Suprapubic skin (tissue), 4 donors: ENCODE results near the gene FREY1. TPM values are rescaled to one million over a fixed set of nuclear protein-coding genes. Genes with fewer than 3 reads are reported as not detected.

Source experiments
- DNase-seq, 2 donors: peaks; one replicate each; pipeline ENCODE4 v3.0.0-alpha.2; 2019; ENCODE audit warnings: low spot score in 2 of 2
- H3K27ac ChIP-seq: fragments of 200-600 bp; sonication (generic); one replicate; pipeline ENCODE4 v1.5.1; 2019
- H3K27me3 ChIP-seq: fragments of 200-600 bp; sonication (generic); one replicate; pipeline ENCODE4 v1.5.1; 2019
- H3K36me3 ChIP-seq: fragments of 200-600 bp; sonication (generic); one replicate; pipeline ENCODE4 v1.5.1; 2019
- H3K4me1 ChIP-seq: fragments of 200-600 bp; sonication (generic); one replicate; pipeline ENCODE4 v1.5.1; 2019
- H3K4me3 ChIP-seq: fragments of 200-600 bp; sonication (generic); one replicate; pipeline ENCODE4 v1.5.1; 2019; ENCODE audit warnings: mild to moderate bottlenecking
- H3K9me3 ChIP-seq: fragments of 200-600 bp; sonication (generic); one replicate; pipeline ENCODE4 v1.5.1; 2019
- EP300 ChIP-seq: sonication (generic); formaldehyde crosslinking; IDR thresholded peaks from one replicate; pipeline ENCODE4 v1.6.1; 2017; ENCODE audit warnings: antibody characterized with exemption
- POLR2A ChIP-seq, 2 donors: fragments of 450-650 bp; IDR thresholded peaks; one replicate each; pipeline ENCODE4 v1.6.1; 2017; ENCODE audit warnings: antibody characterized with exemption in 2 of 2, mild to moderate bottlenecking in 2 of 2, moderate library complexity in 2 of 2
- POLR2AphosphoS5 ChIP-seq, 3 donors: sonication (generic); formaldehyde crosslinking; IDR thresholded peaks; one replicate each; pipeline ENCODE4 v1.6.1; 2017; ENCODE audit warnings: antibody characterized with exemption in 3 of 3
- WGBS: methylation state at CpG from one replicate; pipeline ENCODE4 v1.1.5; 2018; 5-methylcytosine and 5-hydroxymethylcytosine counted together
- total RNA-seq, 4 donors: library from RNA; depleted of rRNA; stranded (reverse); fragments of >200 nt; gene quantifications; one replicate each; pipeline ENCODE4 v1.1.0, GENCODE V29; 2016
- TF ChIP-seq, protein P1 (sequence below), 2 donors: fragments of 200-600 bp in 1 of 2; fragments of 450-650 bp in 1 of 2; sonication (generic) in 1 of 2; IDR thresholded peaks; one replicate each; pipeline ENCODE4 v1.5.1; 2016 to 2019; ENCODE audit warnings: antibody characterized with exemption in 2 of 2, mild to moderate bottlenecking in 1 of 2, moderate library complexity in 1 of 2

The FREY1 gene
- total RNA-seq, 4 donors from 2014 or later: 1.7 to 3.7 (median 1.7) TPM; not detected in 1

- Histone ChIP-seq H3K36me3 (peaks cover 4% of the 10 kb centered on the region), H3K27ac (no peak overlapping the region), H3K4me3 (no peak overlapping the region), H3K4me1 (peaks cover 68% of the 10 kb centered on the region), H3K27me3 (no peaks in the 10 kb centered on the region), H3K9me3 (no peaks in the 10 kb centered on the region)
- 54% methylated on average over 12 of the region's 13 CpGs for WGBS
- TF ChIP-seq EP300 (no peak), POLR2A (IDR thresholded peaks at IDR 0.05) (no peak)
- DNase-seq: peak in 1 of 2 donors; percentile 54
Measured at GRCh38 chr11:45928535-45929215, 21.6 kb upstream of the FREY1 start.

- DNase-seq: peak in 1 of 2 donors; percentile 56
- no peaks in the 10 kb centered on the region for H3K36me3 ChIP-seq
- H3K4me1 ChIP-seq: peaks cover 66% of the 10 kb centered on the region
- H3K9me3 ChIP-seq: no peaks in the 10 kb centered on the region
- 84% methylated on average over 23 of the region's 27 CpGs for WGBS
- no peak overlapping the region for H3K4me3 ChIP-seq
- H3K27me3 ChIP-seq: peaks cover 5% of the 10 kb centered on the region
- no peak for TF ChIP-seq POLR2A (IDR thresholded peaks at IDR 0.05)
- H3K27ac ChIP-seq: no peak overlapping the region
Measured at GRCh38 chr11:45927684-45928413, 20.8 kb upstream of the FREY1 start.

- Histone ChIP-seq H3K9me3 (no peaks in the 10 kb centered on the region), H3K27ac (no peak overlapping the region), H3K4me3 (no peak overlapping the region), H3K36me3 (no peaks in the 10 kb centered on the region), H3K4me1 (peaks cover 66% of the 10 kb centered on the region), H3K27me3 (peaks cover 10% of the 10 kb centered on the region)
- DNase-seq: peak in 1 of 2 donors; percentile 55
- TF ChIP-seq POLR2AphosphoS5 (IDR thresholded peaks at IDR 0.05) (no peak), EP300 (no peak), POLR2A (IDR thresholded peaks at IDR 0.05) (no peak)
- TF ChIP-seq, protein P1, sequence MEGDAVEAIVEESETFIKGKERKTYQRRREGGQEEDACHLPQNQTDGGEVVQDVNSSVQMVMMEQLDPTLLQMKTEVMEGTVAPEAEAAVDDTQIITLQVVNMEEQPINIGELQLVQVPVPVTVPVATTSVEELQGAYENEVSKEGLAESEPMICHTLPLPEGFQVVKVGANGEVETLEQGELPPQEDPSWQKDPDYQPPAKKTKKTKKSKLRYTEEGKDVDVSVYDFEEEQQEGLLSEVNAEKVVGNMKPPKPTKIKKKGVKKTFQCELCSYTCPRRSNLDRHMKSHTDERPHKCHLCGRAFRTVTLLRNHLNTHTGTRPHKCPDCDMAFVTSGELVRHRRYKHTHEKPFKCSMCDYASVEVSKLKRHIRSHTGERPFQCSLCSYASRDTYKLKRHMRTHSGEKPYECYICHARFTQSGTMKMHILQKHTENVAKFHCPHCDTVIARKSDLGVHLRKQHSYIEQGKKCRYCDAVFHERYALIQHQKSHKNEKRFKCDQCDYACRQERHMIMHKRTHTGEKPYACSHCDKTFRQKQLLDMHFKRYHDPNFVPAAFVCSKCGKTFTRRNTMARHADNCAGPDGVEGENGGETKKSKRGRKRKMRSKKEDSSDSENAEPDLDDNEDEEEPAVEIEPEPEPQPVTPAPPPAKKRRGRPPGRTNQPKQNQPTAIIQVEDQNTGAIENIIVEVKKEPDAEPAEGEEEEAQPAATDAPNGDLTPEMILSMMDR (IDR thresholded peaks at IDR 0.05): no peak
- WGBS: 77% methylated on average over 6 of the region's 15 CpGs
Measured at GRCh38 chr11:45927332-45927683, 20.2 kb upstream of the FREY1 start.

DNA sequence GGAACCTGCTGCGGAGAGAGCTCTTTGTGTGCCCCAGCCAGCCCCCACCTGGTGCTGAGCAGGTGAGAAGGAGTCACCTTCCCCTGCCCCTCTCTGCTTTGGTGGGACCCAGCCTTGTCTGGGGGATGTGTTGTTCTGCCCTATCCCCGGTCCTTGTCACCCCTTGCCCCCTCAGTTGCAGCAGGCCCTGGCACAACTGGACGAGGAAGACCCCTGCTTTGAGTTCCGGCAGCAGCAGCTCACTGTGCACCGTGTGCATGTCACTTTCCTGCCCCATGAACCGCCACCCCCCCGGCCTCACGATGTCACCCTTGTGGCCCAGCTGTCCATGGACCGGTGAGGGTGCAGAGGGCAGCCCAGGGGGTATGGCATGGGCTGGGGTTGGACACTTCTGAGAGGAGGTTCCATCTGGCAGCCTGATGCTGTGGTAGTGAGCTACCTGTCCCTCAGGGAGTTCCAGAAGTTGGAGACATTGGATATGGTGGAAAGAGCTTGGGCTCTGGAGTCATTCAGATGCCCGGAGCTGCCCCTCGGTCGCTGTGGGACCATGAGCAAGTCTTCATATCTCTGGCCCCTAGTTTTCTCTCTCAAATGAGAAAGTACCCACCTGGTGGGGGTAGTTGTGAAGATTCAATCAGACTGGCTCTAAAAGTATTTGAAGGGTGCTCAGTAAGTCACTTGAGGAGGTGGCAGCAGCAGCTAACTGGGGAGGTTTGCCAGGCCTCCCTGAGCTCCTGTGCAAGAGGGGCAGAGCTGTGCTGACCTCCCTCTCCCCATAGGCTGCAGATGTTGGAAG lies 19.7 kb upstream of the FREY1 start:
- peaks cover 15% of the 10 kb centered on the region for H3K27me3 ChIP-seq
- DNase-seq: peak in 1 of 2 donors; percentile 59
- H3K4me1 ChIP-seq: peaks cover 66% of the 10 kb centered on the region
- H3K4me3 ChIP-seq: no peak overlapping the region
- H3K9me3 ChIP-seq: no peaks in the 10 kb centered on the region
- TF ChIP-seq POLR2AphosphoS5 (IDR thresholded peaks at IDR 0.05): no peak
- TF ChIP-seq, protein P1 (IDR thresholded peaks at IDR 0.05): no peak
- TF ChIP-seq POLR2A (IDR thresholded peaks at IDR 0.05): no peak
- TF ChIP-seq EP300: no peak
- WGBS: 76% methylated on average over 9 of the region's 12 CpGs
- no peaks in the 10 kb centered on the region for H3K36me3 ChIP-seq
- H3K27ac ChIP-seq: no peak overlapping the region

GRCh38 chr11:45926001-45926401 lies 18.9 kb upstream of the FREY1 start:
- 50% methylated on average over 7 of the region's 12 CpGs for WGBS
- peaks cover 64% of the 10 kb centered on the region for H3K4me1 ChIP-seq
- no peaks in the 10 kb centered on the region for H3K36me3 ChIP-seq
- DNase-seq: peak in 1 of 2 donors; percentile 57
- no peak for TF ChIP-seq EP300
- TF ChIP-seq POLR2A (IDR thresholded peaks at IDR 0.05): no peak
- TF ChIP-seq, protein P1 (IDR thresholded peaks at IDR 0.05): no peak
- no peak for TF ChIP-seq POLR2AphosphoS5 (IDR thresholded peaks at IDR 0.05)
- H3K27me3 ChIP-seq: peaks cover 15% of the 10 kb centered on the region
- H3K27ac ChIP-seq: no peak overlapping the region
- no peak overlapping the region for H3K4me3 ChIP-seq
- H3K9me3 ChIP-seq: no peaks in the 10 kb centered on the region

- no peaks in the 10 kb centered on the region for H3K9me3 ChIP-seq
- no peaks in the 10 kb centered on the region for H3K36me3 ChIP-seq
- DNase-seq: no peak
- WGBS: 73% methylated on average over 3 of the region's 3 CpGs
- no peak overlapping the region for H3K4me3 ChIP-seq
- H3K4me1 ChIP-seq: peaks cover 60% of the 10 kb centered on the region
- peaks cover 15% of the 10 kb centered on the region for H3K27me3 ChIP-seq
- no peak overlapping the region for H3K27ac ChIP-seq
- TF ChIP-seq POLR2A (IDR thresholded peaks at IDR 0.05) (no peak), POLR2AphosphoS5 (IDR thresholded peaks at IDR 0.05) (no peak), EP300 (no peak)
- TF ChIP-seq, protein P1 (IDR thresholded peaks at IDR 0.05): no peak
Measured at GRCh38 chr11:45925550-45925949, 18.5 kb upstream of the FREY1 start.
